Activated T-helper 2 cell treated with anti-CD3 and anti-CD28 coated beads, Interferon-gamma antibody, Interleukin-2, Interleukin-4, amounts not matched to agents 10 μg/mL and 5 μg/mL and 100 μg/mL, durations not matched to agents 14 hours and 24 hours and 36 hours (primary cell): Measurements from ENCODE around the gene SLC24A4. TPM values are rescaled to one million over a fixed set of nuclear protein-coding genes. Genes with fewer than 3 reads are reported as not detected.

Experiments
- DNase-seq: peaks from one replicate; pipeline ENCODE4 v3.0.0; 2021; ENCODE audit warnings: low spot score
- H3K27ac Mint-ChIP-seq: one replicate; pipeline ENCODE4 v1.8.0; 2021; ENCODE audit warnings: mixed read lengths
- H3K27me3 Mint-ChIP-seq: one replicate; pipeline ENCODE4 v1.8.0; 2021; ENCODE audit warnings: low read depth, mixed read lengths
- H3K36me3 Mint-ChIP-seq: one replicate; pipeline ENCODE4 v1.8.0; 2021; ENCODE audit warnings: low read depth, mixed read lengths
- H3K4me1 Mint-ChIP-seq: one replicate; pipeline ENCODE4 v1.8.0; 2021; ENCODE audit warnings: low read depth, mixed read lengths
- H3K4me3 Mint-ChIP-seq: one replicate; pipeline ENCODE4 v1.8.0; 2021; ENCODE audit warnings: low read depth, mild to moderate bottlenecking, moderate library complexity, mixed read lengths
- H3K9me3 Mint-ChIP-seq: one replicate; pipeline ENCODE4 v1.8.0; 2021; ENCODE audit warnings: mixed read lengths
- intact Hi-C: fragments of 100-400 bp; cut with micrococcal nuclease; formaldehyde crosslinking; loops from one replicate; pipeline ENCODE4 v1.15.1; 2023
- total RNA-seq: library from RNA; stranded (reverse); gene quantifications from 2 replicates; pipeline ENCODE4 v1.2.3, GENCODE V29; 2022

The SLC24A4 gene
- total RNA-seq, 1 donor from 2014 or later = not detected

DNA sequence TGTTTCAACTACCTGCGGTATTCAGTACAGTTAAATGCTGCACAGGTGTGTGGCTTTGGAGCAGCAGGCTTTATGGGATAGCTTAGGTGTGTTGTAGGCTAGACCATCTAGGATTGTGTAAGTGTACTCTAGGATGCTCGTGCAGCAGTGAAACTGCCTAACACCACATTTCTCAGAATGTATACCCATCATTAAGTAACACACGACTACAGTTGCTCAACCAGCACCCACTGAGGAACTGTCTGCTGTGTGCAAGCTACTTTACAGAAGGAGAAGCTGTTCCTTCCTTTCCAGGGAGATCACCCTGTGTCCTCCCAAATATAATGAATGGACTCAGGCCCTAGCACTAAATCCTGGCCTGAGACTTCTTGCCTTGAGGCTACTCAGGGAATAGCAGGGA is 94.8 kb downstream of the SLC24A4 start:
- Mint-ChIP-seq H3K36me3 (no peaks in the 10 kb centered on the region), H3K27me3 (peaks cover 5% of the 10 kb centered on the region), H3K4me1 (no peaks in the 10 kb centered on the region), H3K9me3 (no peaks in the 10 kb centered on the region), H3K27ac (no peak overlapping the region), H3K4me3 (no peak overlapping the region)
- DNase-seq = no peak
- intact Hi-C loops = no loop called here

DNA sequence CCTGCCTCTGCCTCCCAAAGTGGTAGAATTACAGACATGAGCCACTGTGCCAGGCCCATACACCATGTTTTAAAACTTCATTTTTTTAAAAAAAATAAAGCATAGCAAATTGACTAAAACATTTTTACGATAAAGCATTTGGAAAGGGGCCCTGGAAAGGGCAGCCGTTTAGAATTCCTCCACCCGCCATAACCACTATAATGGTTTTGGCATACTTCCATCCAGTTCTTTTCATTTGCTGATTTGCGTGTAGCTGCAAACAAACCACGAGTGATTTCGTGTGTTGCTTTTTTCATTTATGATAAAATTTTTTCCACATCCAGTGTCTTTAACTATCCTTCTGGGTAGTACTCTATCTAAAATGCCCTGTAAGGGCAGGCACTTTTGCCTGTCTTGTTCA is 98.8 kb downstream of the SLC24A4 start:
- H3K27ac Mint-ChIP-seq = no peak overlapping the region
- intact Hi-C loops = no loop called here
- no peaks in the 10 kb centered on the region for H3K36me3 Mint-ChIP-seq
- H3K4me1 Mint-ChIP-seq = peaks cover 2% of the 10 kb centered on the region
- H3K4me3 Mint-ChIP-seq = no peak overlapping the region
- no peak for DNase-seq
- no peaks in the 10 kb centered on the region for H3K9me3 Mint-ChIP-seq
- peaks cover 5% of the 10 kb centered on the region for H3K27me3 Mint-ChIP-seq

DNA sequence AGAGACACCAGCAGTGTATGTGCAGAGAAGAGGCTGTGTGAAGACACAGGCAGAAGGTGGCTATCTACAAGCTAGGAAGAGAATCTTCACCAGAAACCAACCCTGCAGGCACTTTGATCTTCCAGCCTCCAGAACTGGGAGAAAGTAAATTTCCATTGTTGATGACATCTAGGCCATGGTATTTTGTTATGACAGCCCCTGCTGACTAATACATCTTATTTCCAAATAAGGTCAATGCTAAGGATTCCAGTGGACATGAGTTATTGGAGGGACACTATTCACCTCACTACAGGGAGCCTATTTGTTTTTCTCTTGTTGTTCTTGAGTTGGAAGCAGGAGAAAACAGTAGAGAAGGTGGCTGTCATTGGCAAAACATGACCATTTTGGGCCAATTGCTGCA is 102.1 kb downstream of the SLC24A4 start:
- Mint-ChIP-seq H3K27me3 (no peaks in the 10 kb centered on the region), H3K4me3 (no peak overlapping the region), H3K36me3 (no peaks in the 10 kb centered on the region), H3K9me3 (no peaks in the 10 kb centered on the region), H3K27ac (no peak overlapping the region), H3K4me1 (peaks cover 2% of the 10 kb centered on the region)
- DNase-seq = no peak
- intact Hi-C loops = no loop called here

DNA sequence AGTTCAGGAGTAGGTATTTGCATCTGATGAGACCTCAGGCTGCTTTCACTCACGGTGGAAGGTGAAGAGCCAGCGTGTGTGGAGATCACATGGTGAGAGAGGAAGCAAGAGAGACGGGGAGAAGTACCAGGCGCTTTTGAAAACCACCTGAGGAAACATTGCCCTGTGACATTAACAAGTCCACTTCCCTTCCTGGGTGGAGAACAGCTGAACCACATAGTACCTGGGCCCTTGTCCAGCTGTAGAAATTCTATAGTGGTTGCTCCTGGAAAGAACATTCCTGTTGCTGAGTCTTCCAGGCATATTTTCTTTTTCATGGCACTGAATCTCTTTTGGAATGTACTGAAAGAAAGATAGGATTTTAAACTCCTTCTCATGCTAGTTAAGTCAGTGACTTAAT is 103.3 kb downstream of the SLC24A4 start:
- no peaks in the 10 kb centered on the region for H3K9me3 Mint-ChIP-seq
- no peak overlapping the region for H3K27ac Mint-ChIP-seq
- H3K4me1 Mint-ChIP-seq = peaks cover 2% of the 10 kb centered on the region
- no peak overlapping the region for H3K4me3 Mint-ChIP-seq
- intact Hi-C loops = no loop called here
- H3K36me3 Mint-ChIP-seq = no peaks in the 10 kb centered on the region
- H3K27me3 Mint-ChIP-seq = no peaks in the 10 kb centered on the region
- DNase-seq = no peak

DNA sequence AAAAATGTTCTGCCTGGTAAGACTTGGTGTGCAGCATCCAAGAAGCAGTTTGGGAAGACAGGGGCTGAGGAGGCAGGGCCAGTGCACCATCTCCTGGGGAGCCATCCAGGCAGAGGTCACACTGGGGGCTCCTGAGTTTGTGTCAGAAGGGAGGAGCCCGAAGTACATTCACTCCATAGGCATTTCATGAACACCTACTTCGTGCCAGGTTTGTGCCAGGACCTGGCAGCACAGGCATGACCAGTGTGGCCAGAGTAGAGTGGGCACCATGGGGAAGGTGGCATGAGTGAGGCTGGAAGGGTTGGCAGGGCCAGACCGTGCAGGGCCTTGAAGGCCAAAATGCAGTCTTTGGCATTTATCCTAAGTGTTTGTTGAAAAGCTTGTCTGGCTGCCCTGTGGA is 104.1 kb downstream of the SLC24A4 start:
- H3K27me3 Mint-ChIP-seq = no peaks in the 10 kb centered on the region
- no peak overlapping the region for H3K27ac Mint-ChIP-seq
- H3K4me1 Mint-ChIP-seq = peaks cover 2% of the 10 kb centered on the region
- no peaks in the 10 kb centered on the region for H3K9me3 Mint-ChIP-seq
- no peak for DNase-seq
- no peak overlapping the region for H3K4me3 Mint-ChIP-seq
- H3K36me3 Mint-ChIP-seq = no peaks in the 10 kb centered on the region
- intact Hi-C loops = no loop called here

DNA sequence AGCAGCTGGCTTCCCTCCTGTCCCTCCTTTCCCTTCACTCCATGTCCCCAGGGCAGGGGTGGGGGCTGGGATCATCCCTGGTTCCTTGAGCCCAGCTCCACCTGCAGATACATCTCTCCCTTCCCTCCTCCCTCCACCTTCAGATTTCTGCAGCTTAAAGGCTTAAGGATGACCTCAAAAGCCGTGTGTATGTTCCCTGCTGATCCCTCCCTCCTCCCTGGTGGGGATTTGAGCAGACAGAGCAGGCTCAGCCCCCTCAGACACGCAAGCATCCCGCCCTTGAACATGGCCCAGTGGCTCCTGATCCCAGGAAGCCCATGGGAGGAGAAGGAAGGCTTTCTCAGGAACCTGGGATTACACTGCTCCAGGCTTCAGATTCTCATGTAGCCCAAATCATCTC is 107.7 kb downstream of the SLC24A4 start:
- no peak for DNase-seq
- H3K9me3 Mint-ChIP-seq = no peaks in the 10 kb centered on the region
- intact Hi-C loops = no loop called here
- no peak overlapping the region for H3K27ac Mint-ChIP-seq
- peaks cover 2% of the 10 kb centered on the region for H3K4me1 Mint-ChIP-seq
- H3K4me3 Mint-ChIP-seq = no peak overlapping the region
- no peaks in the 10 kb centered on the region for H3K36me3 Mint-ChIP-seq
- H3K27me3 Mint-ChIP-seq = no peaks in the 10 kb centered on the region

DNA sequence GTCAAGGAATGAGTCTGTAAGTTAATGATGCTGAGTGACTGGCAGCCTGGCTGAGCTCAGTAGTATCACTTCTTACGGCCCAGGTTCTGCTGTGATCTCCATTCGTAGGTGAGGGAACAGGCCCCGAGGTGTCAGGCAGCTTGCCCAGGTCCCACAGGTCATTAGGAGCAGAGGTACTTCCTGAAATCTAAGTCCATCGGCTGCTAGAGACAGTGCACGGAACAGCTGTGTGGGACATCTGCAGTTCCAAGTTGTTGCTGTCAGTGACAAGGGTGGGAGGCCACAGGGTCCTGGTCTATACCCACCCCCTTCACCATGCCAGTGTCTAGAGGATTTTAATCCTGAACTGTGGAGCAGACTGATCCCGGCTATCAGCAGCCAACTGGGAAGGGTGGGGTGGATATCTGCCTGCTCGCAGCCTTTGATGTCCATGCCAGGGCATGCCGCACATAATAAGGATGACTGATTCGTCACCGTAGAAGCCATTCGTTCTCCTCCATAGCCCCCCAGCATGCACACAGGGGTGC is 108.3 kb downstream of the SLC24A4 start:
- H3K27ac Mint-ChIP-seq = no peak overlapping the region
- no peaks in the 10 kb centered on the region for H3K4me1 Mint-ChIP-seq
- H3K4me3 Mint-ChIP-seq = no peak overlapping the region
- intact Hi-C loops = no loop called here
- no peaks in the 10 kb centered on the region for H3K9me3 Mint-ChIP-seq
- no peak for DNase-seq
- no peaks in the 10 kb centered on the region for H3K36me3 Mint-ChIP-seq
- H3K27me3 Mint-ChIP-seq = no peaks in the 10 kb centered on the region

DNA sequence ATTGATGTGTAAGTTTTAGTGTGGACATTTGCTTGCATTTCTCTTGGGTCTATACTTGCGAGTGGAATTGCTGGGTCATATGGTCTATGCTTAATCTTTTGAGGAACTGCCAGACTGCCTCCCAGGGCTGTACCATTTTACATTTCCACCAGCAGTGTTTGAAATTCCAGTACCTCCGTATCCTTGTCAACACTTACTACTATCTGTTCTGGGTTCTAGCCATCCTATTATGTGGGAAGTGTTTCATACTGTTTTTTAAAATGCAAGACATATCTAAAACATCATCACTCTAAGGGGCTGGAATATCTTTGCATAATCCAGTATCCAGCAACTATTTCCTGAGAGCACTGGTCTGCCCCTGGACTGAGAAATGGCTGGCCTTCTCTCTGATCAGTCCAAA is 110.4 kb downstream of the SLC24A4 start:
- Mint-ChIP-seq H3K36me3 (no peaks in the 10 kb centered on the region), H3K4me3 (no peak overlapping the region), H3K4me1 (no peaks in the 10 kb centered on the region), H3K27ac (no peak overlapping the region), H3K27me3 (peaks cover 8% of the 10 kb centered on the region), H3K9me3 (no peaks in the 10 kb centered on the region)
- intact Hi-C loops = no loop called here
- DNase-seq = no peak

DNA sequence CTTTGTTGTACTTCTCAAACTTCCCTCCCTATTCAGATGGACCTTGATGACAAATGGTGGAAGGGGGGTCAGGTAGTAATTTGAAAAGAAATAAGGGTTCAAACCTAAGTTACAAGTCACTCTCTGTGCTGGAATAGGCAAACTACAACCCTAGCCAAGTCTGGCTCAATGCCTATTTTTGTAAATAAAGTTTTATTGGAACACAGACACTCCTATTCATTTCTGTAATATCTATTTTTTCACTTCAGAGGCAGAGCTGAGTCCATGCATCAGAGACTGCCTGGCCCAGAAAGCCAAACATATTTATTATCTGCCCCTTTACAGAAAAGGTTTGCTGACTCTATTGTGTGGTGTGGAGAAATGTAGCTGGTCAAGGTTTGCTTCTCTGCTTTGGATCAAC is 112.2 kb downstream of the SLC24A4 start:
- no peaks in the 10 kb centered on the region for H3K9me3 Mint-ChIP-seq
- H3K4me1 Mint-ChIP-seq = peaks cover 2% of the 10 kb centered on the region
- peaks cover 8% of the 10 kb centered on the region for H3K27me3 Mint-ChIP-seq
- no peak overlapping the region for H3K27ac Mint-ChIP-seq
- H3K4me3 Mint-ChIP-seq = no peak overlapping the region
- intact Hi-C loops = no loop called here
- DNase-seq = no peak
- no peaks in the 10 kb centered on the region for H3K36me3 Mint-ChIP-seq

DNA sequence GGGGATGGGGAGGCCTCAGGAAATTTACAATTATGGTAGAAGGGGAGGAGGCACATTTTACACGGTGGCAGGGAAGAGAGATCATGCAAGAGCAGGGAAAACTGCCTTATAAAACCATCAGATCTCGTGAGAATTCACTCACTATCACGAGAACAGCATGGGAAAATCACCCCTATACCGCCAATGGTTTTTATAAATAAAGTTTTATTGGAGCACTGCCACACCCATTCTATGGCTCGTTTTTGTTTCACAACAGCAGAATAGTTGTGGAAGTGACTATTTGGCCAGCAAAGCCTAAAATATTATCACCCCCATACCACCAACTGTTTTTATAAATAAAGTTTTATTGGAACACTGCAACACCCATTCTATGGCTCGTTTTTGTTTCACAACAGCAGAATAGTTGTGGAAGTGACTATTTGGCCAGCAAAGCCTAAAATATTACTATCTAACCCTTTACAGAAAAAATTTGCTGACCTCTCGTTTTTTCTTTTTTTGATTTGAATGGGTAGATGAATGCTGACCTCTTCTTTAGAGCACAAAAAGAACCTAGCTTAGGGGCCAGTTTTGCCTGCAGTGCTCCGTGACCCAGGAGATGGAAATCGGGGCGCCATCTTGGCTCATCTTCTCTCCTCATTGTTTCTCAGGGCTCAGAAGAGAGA is 113.3 kb downstream of the SLC24A4 start:
- H3K4me3 Mint-ChIP-seq = no peak overlapping the region
- no peaks in the 10 kb centered on the region for H3K36me3 Mint-ChIP-seq
- intact Hi-C loops = no loop called here
- H3K27ac Mint-ChIP-seq = no peak overlapping the region
- no peak for DNase-seq
- peaks cover 2% of the 10 kb centered on the region for H3K4me1 Mint-ChIP-seq
- H3K27me3 Mint-ChIP-seq = peaks cover 8% of the 10 kb centered on the region
- H3K9me3 Mint-ChIP-seq = no peaks in the 10 kb centered on the region

DNA sequence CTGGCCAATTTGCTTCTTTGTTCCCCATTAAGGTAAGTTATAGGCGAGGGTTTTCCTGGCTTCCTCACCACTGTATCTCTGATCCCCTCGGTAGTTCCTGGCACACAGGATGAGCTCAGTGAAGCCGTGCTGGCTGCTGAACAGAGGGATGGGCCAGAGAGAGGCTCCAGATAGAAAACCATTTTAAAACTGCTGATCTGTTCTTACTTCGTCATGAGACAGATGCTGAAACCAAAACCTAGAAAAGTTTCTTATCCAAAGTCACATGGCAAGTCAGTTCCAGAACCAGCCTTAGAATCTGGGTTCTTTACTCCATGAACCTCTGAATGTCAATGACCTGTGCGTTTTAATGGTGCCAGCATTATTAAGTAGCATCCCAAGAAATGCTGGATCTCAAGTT is 114.3 kb downstream of the SLC24A4 start:
- no peak overlapping the region for H3K4me3 Mint-ChIP-seq
- H3K4me1 Mint-ChIP-seq = peaks cover 2% of the 10 kb centered on the region
- no peak for DNase-seq
- intact Hi-C loops = no loop called here
- no peaks in the 10 kb centered on the region for H3K36me3 Mint-ChIP-seq
- H3K27me3 Mint-ChIP-seq = peaks cover 8% of the 10 kb centered on the region
- no peak overlapping the region for H3K27ac Mint-ChIP-seq
- no peaks in the 10 kb centered on the region for H3K9me3 Mint-ChIP-seq

DNA sequence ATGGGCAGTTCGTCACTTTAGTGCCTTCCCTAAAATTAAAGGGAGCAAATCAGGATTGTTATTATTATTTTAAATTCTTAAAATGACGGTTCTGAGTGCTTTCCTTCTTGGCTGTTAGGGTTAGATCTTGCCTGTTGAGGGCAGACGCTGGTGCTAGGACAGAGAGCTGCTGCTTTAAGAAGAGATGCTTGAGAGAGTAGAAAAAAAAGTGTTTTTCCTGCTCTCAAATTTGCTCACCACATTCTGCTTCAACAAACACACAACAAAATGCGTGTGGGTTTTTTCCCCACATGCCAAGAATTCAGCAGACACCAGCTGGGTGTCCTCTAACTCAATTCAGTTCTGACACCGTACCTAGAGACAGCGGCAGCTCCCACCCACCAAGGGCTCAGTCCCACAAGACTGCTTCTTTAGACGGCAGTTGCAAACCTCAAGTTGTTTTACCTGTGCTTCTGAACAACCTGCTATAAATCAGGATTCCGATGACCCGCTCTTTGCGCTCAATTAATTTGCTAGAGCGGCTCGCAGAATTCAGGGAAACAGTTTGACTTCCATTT is 114.8 kb downstream of the SLC24A4 start:
- Mint-ChIP-seq H3K9me3 (no peaks in the 10 kb centered on the region), H3K27ac (no peak overlapping the region), H3K4me3 (no peak overlapping the region), H3K36me3 (no peaks in the 10 kb centered on the region), H3K4me1 (peaks cover 2% of the 10 kb centered on the region), H3K27me3 (peaks cover 8% of the 10 kb centered on the region)
- intact Hi-C loops = no loop called here
- no peak for DNase-seq

DNA sequence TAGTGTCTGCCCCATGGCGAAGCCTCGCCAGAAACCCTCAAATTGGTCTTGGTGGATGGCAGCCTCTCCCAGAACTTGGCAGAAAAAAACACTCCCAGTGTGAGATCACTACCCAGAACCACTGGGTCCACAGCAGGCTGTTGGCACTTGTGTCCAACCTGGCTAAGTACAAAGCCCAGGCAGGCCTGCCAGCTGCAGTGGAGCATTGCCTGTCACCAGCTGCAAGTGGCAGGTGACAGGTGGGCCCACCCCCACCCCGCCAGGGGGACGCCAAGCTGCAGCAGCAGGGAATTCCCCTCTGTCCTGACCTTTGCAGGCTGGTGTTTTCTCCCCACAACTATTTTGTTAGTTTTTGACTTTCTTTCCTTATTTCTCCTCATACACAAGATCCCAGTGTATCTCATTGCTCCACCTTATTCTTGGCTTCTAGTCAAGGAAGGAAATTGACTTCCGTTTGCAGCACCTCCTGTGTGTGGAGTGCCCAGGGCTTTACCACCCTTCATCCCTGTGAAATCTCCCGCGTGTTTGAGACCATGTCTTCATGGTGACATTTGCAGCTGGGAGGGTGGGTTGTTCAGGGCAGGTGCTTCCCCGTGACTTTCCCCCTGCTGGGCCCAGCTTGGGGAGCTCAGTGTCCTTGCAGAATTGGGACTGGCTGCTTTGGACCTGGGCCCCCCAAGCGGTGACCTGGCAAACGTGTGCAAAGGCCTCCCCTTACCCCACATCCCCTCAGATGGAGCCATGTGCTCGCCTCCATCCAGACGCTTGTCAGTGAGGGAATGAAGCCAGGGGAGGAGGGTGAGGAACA is 116.8 kb downstream of the SLC24A4 start:
- Mint-ChIP-seq H3K4me3 (no peak overlapping the region), H3K27ac (no peak overlapping the region), H3K9me3 (no peaks in the 10 kb centered on the region), H3K36me3 (no peaks in the 10 kb centered on the region), H3K27me3 (peaks cover 8% of the 10 kb centered on the region), H3K4me1 (peaks cover 2% of the 10 kb centered on the region)
- DNase-seq = no peak
- intact Hi-C loops = no loop called here
